Mammary epithelial cell (primary cell): Measurements from ENCODE around the gene PSD4.

Source experiments
- CTCF ChIP-seq, 2 donors: IDR thresholded peaks in 1 of 2; conservative IDR thresholded peaks in 1 of 2; 2 replicates each; pipeline ENCODE4 v1.5.1; 2011 to 2012; ENCODE audit warnings: inconsistent platforms in 2 of 2, low read length in 2 of 2, mild to moderate bottlenecking in 2 of 2, control low read depth in 1 of 2, low read depth in 1 of 2; ENCODE audit not compliant: insufficient read depth in 1 of 2; ENCODE audit errors: extremely low read depth in 1 of 2
- EZH2 ChIP-seq: IDR thresholded peaks from 2 replicates; pipeline ENCODE4 v1.6.1; 2012; ENCODE audit warnings: low read length, inconsistent platforms, borderline replicate concordance

- no peak for TF ChIP-seq CTCF (conservative IDR thresholded peaks at IDR 0.05 in 1 of 2, IDR thresholded peaks at IDR 0.05 in 1 of 2; ENCODE audit: extremely low read depth in 1 of 2, insufficient read depth in 1 of 2, low read depth in 1 of 2, low read length in 2 of 2)
- TF ChIP-seq EZH2: no peak
Measured at GRCh38 chr2:113174376-113174750, 592 bp downstream of the PSD4 start.
